Endothelial cell of umbilical vein (primary cell): ENCODE measurements around the gene GNB1L. TPM values are rescaled to one million over a fixed set of nuclear protein-coding genes. Genes with fewer than 3 reads are reported as not detected.
A peak's percentile ranks its signal among the peaks of the same experiment; 100 is the strongest.

Experiments used
- BruUV-seq: library from RNA; stranded (reverse); fragments of 400-500 nt; replicated peaks from 2 replicates; lab custom pipeline; 2021; lab: Mats Ljungman, UMichigan
- CTCF ChIA-PET: fragments of 300-600, 350-600 bp; sonication (Branson Sonifier 250); formaldehyde crosslinking; loops from one replicate; lab custom pipeline; 2021; ENCODE audit warnings: antibody characterized with exemption, inconsistent platforms; lab: Charles Lee
- POLR2A ChIA-PET: fragments of 300-600, 350-600 bp; sonication (Branson Sonifier 250); formaldehyde crosslinking; loops from one replicate; lab custom pipeline; 2021; ENCODE audit warnings: antibody characterized with exemption, inconsistent platforms; lab: Charles Lee
- DNase-seq: peaks from one replicate; pipeline ENCODE4 v3.0.0-alpha.2; 2011; ENCODE audit warnings: low read depth, low spot score
- FAIRE-seq: peaks from 2 replicates; lab custom pipeline; 2011; peaks lifted over from hg19 to GRCh38; lab: Jason Lieb, UNC
- H2AFZ ChIP-seq: 2 replicates; pipeline ENCODE4 v1.6.0; 2012; ENCODE audit warnings: low read depth, low read length, control low read depth, inconsistent platforms
- H3K27ac ChIP-seq: 2 replicates; pipeline ENCODE4 v1.5.1; 2011; ENCODE audit warnings: low read depth, mild to moderate bottlenecking, control low read depth, low read length, moderate library complexity; ENCODE audit not compliant: insufficient read depth
- H3K27me3 ChIP-seq, 2 experiments: 2 replicates each; pipeline versions ENCODE4 v1.6.0 to v1.6.1; 2011; ENCODE audit warnings: low read length in 2 of 2, mixed read lengths in 1 of 2; ENCODE audit not compliant: control insufficient read depth in 2 of 2, insufficient read depth in 2 of 2
- H3K36me3 ChIP-seq, 2 experiments: 2 replicates in 1 of 2; 3 replicates in 1 of 2; pipeline ENCODE4 v1.5.1; 2011; ENCODE audit warnings: low read length in 2 of 2, mild to moderate bottlenecking in 1 of 2, moderate library complexity in 1 of 2; ENCODE audit not compliant: control insufficient read depth in 2 of 2, insufficient read depth in 2 of 2; ENCODE audit errors: extremely low read depth in 1 of 2
- H3K4me1 ChIP-seq: 3 replicates; pipeline ENCODE4 v1.5.1; 2011; ENCODE audit warnings: mild to moderate bottlenecking, low read length; ENCODE audit not compliant: control insufficient read depth, insufficient read depth; ENCODE audit errors: extremely low read depth
- H3K4me2 ChIP-seq: 2 replicates; pipeline ENCODE4 v1.6.1; 2011; ENCODE audit warnings: low read length, control low read depth, mixed read lengths; ENCODE audit not compliant: insufficient read depth
- H3K4me3 ChIP-seq, 3 experiments: fragments of 200-600 bp in 1 of 3; sonication (generic), shearing (Covaris generic) in 1 of 3; replicated peaks in 1 of 3; 2 replicates each; pipeline ENCODE4 v1.5.1; 2011 to 2016; ENCODE audit warnings: control low read depth in 3 of 3, low read length in 3 of 3, mild to moderate bottlenecking in 2 of 3, inconsistent platforms in 1 of 3, low read depth in 1 of 3, moderate library complexity in 1 of 3; ENCODE audit not compliant: insufficient read depth in 1 of 3
- H3K79me2 ChIP-seq: 2 replicates; pipeline ENCODE4 v1.6.0; 2012; ENCODE audit warnings: low read length, inconsistent platforms; ENCODE audit not compliant: control insufficient read depth, insufficient read depth
- H3K9ac ChIP-seq: replicated peaks from 2 replicates; pipeline ENCODE3; 2011; ENCODE audit warnings: low read length, control low read depth; ENCODE audit not compliant: insufficient read depth; ENCODE audit errors: extremely low read depth
- H3K9me1 ChIP-seq: replicated peaks from 3 replicates; pipeline ENCODE4 v1.6.0; 2011; ENCODE audit warnings: mild to moderate bottlenecking, low read length; ENCODE audit not compliant: control insufficient read depth, insufficient read depth; ENCODE audit errors: extremely low read depth
- H3K9me3 ChIP-seq: replicated peaks from 2 replicates; pipeline ENCODE4 v1.5.1; 2012; ENCODE audit warnings: low read length, inconsistent platforms; ENCODE audit not compliant: control insufficient read depth, insufficient read depth
- H4K20me1 ChIP-seq: replicated peaks from 2 replicates; pipeline ENCODE3; 2011; ENCODE audit warnings: mild to moderate bottlenecking, low read length; ENCODE audit not compliant: control insufficient read depth, insufficient read depth; ENCODE audit errors: extremely low read depth
- EZH2 ChIP-seq: IDR thresholded peaks from 2 replicates; pipeline ENCODE4 v1.6.1; 2012; ENCODE audit warnings: borderline replicate concordance, low read depth, mild to moderate bottlenecking, moderate library complexity, low read length, inconsistent platforms; ENCODE audit not compliant: severe bottlenecking
- FOS ChIP-seq: IDR thresholded peaks from 2 replicates; pipeline ENCODE4 v1.6.1; 2011; ENCODE audit warnings: mild to moderate bottlenecking, low read length, moderate library complexity, borderline replicate concordance; ENCODE audit not compliant: insufficient read depth
- GATA2 ChIP-seq: IDR thresholded peaks from 2 replicates; pipeline ENCODE4 v1.7.0; 2011; ENCODE audit warnings: low read depth, mild to moderate bottlenecking, moderate library complexity, mixed read lengths, low read length; ENCODE audit not compliant: insufficient read length, insufficient read depth
- JUN ChIP-seq: IDR thresholded peaks from 2 replicates; pipeline ENCODE4 v1.6.1; 2011; ENCODE audit warnings: borderline replicate concordance, low read depth; ENCODE audit not compliant: insufficient read length, insufficient read depth
- MYC ChIP-seq: IDR thresholded peaks from one replicate; pipeline ENCODE4 v1.6.1; 2011; ENCODE audit warnings: mild to moderate bottlenecking, low read depth, low read length
- POLR2A ChIP-seq: IDR thresholded peaks from 2 replicates; pipeline ENCODE4 v1.6.1; 2012; ENCODE audit warnings: low read depth, mild to moderate bottlenecking, control low read depth, low read length
- POLR2AphosphoS5 ChIP-seq: IDR thresholded peaks from 2 replicates; pipeline ENCODE4 v1.6.1; 2012; ENCODE audit warnings: low read depth, mild to moderate bottlenecking, control low read depth, low read length, moderate library complexity; ENCODE audit not compliant: insufficient read depth
- dilution Hi-C: fragments of 300-500 bp; cut with MboI; formaldehyde crosslinking; loops from one replicate; pipeline ENCODE4 v1.15.0; 2019; ENCODE audit warnings: low sequenced_read_pairs; ENCODE audit not compliant: extremely low pct_ligation_motif_present
- intact Hi-C: fragments of 100-400 bp; cut with micrococcal nuclease; formaldehyde crosslinking; loops from one replicate; pipeline ENCODE4 v1.10.0; 2022
- polyA plus RNA-seq, 4 experiments: library from polyadenylated mRNA; depleted of rRNA in 3 of 4; stranded (reverse) in 3 of 4; unstranded in 1 of 4; fragments of >200 nt; gene quantifications; 2 replicates each; pipeline versions ENCODE4 v1.2.1 to v1.2.3, GENCODE V29; 2011 to 2012; ENCODE audit warnings: missing spikeins in 1 of 4
- total RNA-seq: library from RNA; stranded (reverse); gene quantifications from 2 replicates; pipeline ENCODE4 v1.2.3, GENCODE V29; 2021
- TF ChIP-seq, protein P1 (sequence below), 2 donors: IDR thresholded peaks; 1 replicate in 1 of 2; 2 replicates in 1 of 2; pipeline ENCODE4 v1.5.1; 2011; ENCODE audit warnings: low read length in 2 of 2, mild to moderate bottlenecking in 2 of 2, moderate library complexity in 2 of 2, control low read depth in 1 of 2, inconsistent platforms in 1 of 2, low read depth in 1 of 2; ENCODE audit not compliant: insufficient read depth in 1 of 2; ENCODE audit errors: extremely low read depth in 1 of 2
- TF ChIP-seq, protein P2 (sequence below): IDR thresholded peaks from 2 replicates; pipeline ENCODE4 v1.6.1; 2011; ENCODE audit not compliant: insufficient read depth, insufficient read length

Gene GNB1L
- total and polyA plus RNA-seq, 2 donors (not counting 3 experiments of a cell fraction or from before 2014, with no cell fraction given): 5.4 to 5.9 TPM

- Histone ChIP-seq H3K27ac (no peak overlapping the region), H2AFZ (no peak overlapping the region), H3K27me3 (no peaks in the 10 kb centered on the region), H3K36me3 (peaks cover 13 to 24% of the 10 kb centered on the region in 2 experiments), H4K20me1 (no peaks in the 10 kb centered on the region), H3K9me1 (no peaks in the 10 kb centered on the region), H3K79me2 (peaks cover 26% of the 10 kb centered on the region), H3K9me3 (no peaks in the 10 kb centered on the region), H3K4me1 (peaks cover 35% of the 10 kb centered on the region), H3K9ac (no peak overlapping the region), H3K4me2 (no peak overlapping the region), H3K4me3 (no peak overlapping the region)
- intact Hi-C loops (no loop called here), dilution Hi-C loops (no loop called here)
- ChIA-PET POLR2A (no interaction called here), CTCF (interaction anchor here (2.7 kb wide), 1 partner anchor 63 kb away, joined by 10 read pairs; no protein-coding TSS in a partner anchor)
- no peak for DNase-seq
- FAIRE-seq: no peak
- TSS peak; percentile 2 for BruUV-seq
- TF ChIP-seq EZH2 (no peak), GATA2 (no peak), FOS (no peak), MYC (no peak), POLR2AphosphoS5 (no peak), JUN (no peak), POLR2A (no peak)
- TF ChIP-seq, protein P1, sequence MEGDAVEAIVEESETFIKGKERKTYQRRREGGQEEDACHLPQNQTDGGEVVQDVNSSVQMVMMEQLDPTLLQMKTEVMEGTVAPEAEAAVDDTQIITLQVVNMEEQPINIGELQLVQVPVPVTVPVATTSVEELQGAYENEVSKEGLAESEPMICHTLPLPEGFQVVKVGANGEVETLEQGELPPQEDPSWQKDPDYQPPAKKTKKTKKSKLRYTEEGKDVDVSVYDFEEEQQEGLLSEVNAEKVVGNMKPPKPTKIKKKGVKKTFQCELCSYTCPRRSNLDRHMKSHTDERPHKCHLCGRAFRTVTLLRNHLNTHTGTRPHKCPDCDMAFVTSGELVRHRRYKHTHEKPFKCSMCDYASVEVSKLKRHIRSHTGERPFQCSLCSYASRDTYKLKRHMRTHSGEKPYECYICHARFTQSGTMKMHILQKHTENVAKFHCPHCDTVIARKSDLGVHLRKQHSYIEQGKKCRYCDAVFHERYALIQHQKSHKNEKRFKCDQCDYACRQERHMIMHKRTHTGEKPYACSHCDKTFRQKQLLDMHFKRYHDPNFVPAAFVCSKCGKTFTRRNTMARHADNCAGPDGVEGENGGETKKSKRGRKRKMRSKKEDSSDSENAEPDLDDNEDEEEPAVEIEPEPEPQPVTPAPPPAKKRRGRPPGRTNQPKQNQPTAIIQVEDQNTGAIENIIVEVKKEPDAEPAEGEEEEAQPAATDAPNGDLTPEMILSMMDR (IDR thresholded peaks at IDR 0.05; ENCODE audit: extremely low read depth in 1 of 2, insufficient read depth in 1 of 2, low read depth in 1 of 2, low read length in 2 of 2): no peak
- TF ChIP-seq, protein P2, sequence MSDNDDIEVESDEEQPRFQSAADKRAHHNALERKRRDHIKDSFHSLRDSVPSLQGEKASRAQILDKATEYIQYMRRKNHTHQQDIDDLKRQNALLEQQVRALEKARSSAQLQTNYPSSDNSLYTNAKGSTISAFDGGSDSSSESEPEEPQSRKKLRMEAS: no peak
Observed at GRCh38 chr22:19847345-19847632, 7.4 kb downstream of the GNB1L start.
